Stromal cell of bone marrow (primary cell): ENCODE data around the gene ESR1.
"Not testable (repeated sequence)": the region's sequence is repeated elsewhere in the genome, so short reads cannot be mapped to it uniquely, and the experiment has no call there.

Source experiments
- DNase-seq: peaks from one replicate; pipeline ENCODE4 v3.0.0-alpha.2; 2012; ENCODE audit warnings: low read depth

The ESR1 gene

GRCh38 chr6:152055517-152055916 lies 248.0 kb downstream of the ESR1 start:
- no peak for DNase-seq

GRCh38 chr6:152057832-152058498 lies 250.5 kb downstream of the ESR1 start:
- no peak for DNase-seq

- DNase-seq = no peak
These were observed 252.4 kb downstream of the ESR1 start for GRCh38 chr6:152059909-152060308.

GRCh38 chr6:152062476-152062875 lies 255.0 kb downstream of the ESR1 start:
- no peak for DNase-seq

GRCh38 chr6:152063170-152063921 lies 255.9 kb downstream of the ESR1 start:
- no peak for DNase-seq

- no peak for DNase-seq
These were observed 261.3 kb downstream of the ESR1 start for GRCh38 chr6:152068622-152069261.

- no peak for DNase-seq
These were observed 263.1 kb downstream of the ESR1 start for GRCh38 chr6:152070556-152070955.

GRCh38 chr6:152071318-152071717 lies 263.8 kb downstream of the ESR1 start:
- DNase-seq = no peak

- no peak for DNase-seq
These were observed 264.4 kb downstream of the ESR1 start for GRCh38 chr6:152071843-152072242.

GRCh38 chr6:152076242-152076641 lies 268.8 kb downstream of the ESR1 start:
- not testable (repeated sequence) for DNase-seq

- DNase-seq = no peak
These were observed 270.5 kb downstream of the ESR1 start for GRCh38 chr6:152078001-152078400.

- DNase-seq = no peak
These were observed 271.3 kb downstream of the ESR1 start for GRCh38 chr6:152078804-152079203.

- DNase-seq = no peak
These were observed 278.0 kb downstream of the ESR1 start for GRCh38 chr6:152085451-152085921.

GRCh38 chr6:152086223-152086873 lies 278.9 kb downstream of the ESR1 start:
- DNase-seq = no peak

GRCh38 chr6:152087096-152087495 lies 279.6 kb downstream of the ESR1 start:
- no peak for DNase-seq

- no peak for DNase-seq
These were observed 280.2 kb downstream of the ESR1 start for GRCh38 chr6:152087701-152088100.

- peak; percentile 73 for DNase-seq
These were observed 282.5 kb downstream of the ESR1 start for GRCh38 chr6:152089992-152090391.

- DNase-seq = no peak
These were observed 283.7 kb downstream of the ESR1 start for GRCh38 chr6:152091201-152091600.

GRCh38 chr6:152091851-152092341 lies 284.4 kb downstream of the ESR1 start:
- DNase-seq = peak; percentile 80

- DNase-seq = no peak
These were observed 286.2 kb downstream of the ESR1 start for GRCh38 chr6:152093711-152094110.

GRCh38 chr6:152094276-152094675 lies 286.8 kb downstream of the ESR1 start:
- DNase-seq = no peak

GRCh38 chr6:152094992-152095592 lies 287.6 kb downstream of the ESR1 start:
- DNase-seq = peak; percentile 99
